GM21526 (cell line): ENCODE results near the gene ADA.
"Not testable (repeated sequence)": the region's sequence is repeated elsewhere in the genome, so short reads cannot be mapped to it uniquely, and the experiment has no call there.

Experiments
- ATAC-seq: cut with Tn5 transposase; IDR thresholded peaks from one replicate; pipeline ENCODE4 v1.9.1; 2021; ENCODE audit warnings: moderate library complexity; ENCODE audit not compliant: unreplicated experiment, low FRiP score

ADA gene

DNA sequence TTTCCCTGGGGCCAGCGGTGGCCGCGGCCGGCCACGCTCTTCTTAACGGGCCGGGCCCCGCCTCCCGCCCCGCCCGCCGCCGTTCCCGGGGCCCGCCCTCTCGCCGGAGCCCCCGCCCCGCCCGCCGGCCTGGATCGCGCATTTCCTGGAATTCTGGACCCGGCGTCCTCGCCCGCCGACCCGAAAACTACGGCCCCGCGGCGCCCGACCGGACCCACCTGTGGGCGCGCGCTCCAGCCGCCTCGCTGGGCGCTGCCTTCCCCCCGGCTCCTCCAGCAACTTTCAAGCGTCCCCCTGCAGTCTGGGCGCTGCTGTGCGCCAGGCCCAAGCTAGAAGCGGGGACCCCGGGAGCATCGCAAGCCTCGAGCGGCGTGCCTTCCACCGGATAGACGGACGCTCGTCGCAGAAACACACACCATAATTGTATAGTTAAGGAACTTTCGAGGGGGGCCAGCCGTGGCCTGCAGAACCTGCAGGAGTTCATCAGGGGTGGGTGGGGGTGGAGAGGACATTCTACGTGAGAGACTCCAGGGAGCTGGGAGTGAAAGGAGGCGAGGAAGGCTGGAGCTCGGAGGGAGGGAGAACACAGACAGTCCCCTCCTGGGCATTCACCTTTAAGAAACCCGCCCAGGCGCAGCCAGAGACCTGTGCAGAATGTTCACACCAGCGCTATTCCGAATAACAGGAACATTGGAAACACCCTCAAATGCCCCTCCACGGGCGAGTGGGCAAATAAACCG, at the start of gene ADA:
TSS of gene ADA (minus strand) at position 16 of the 740 bp plus-strand sequence. CDS start 92 bp downstream, outside the sequence.
- no peak for ATAC-seq

DNA sequence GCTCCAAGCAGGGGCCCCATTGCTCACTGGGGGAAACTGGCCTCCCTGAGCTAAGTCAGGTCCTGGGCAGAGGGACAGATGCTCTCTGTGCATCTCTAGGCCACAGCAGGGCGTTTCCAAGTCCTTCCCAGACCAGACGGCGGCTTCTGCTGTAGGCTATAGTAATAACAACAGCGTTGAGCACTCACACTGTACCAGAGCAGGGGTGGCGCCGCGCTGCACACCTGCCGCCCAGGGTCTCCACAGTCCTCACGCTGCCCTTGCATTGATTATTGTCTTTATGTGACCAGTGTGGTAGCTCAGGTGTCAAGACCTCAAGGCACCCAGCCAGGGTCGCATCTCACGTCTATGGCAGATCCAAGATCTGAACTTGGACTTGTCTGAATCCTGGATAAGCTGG, 48.8 kb upstream of the ADA start:
- ATAC-seq, result no peak

DNA sequence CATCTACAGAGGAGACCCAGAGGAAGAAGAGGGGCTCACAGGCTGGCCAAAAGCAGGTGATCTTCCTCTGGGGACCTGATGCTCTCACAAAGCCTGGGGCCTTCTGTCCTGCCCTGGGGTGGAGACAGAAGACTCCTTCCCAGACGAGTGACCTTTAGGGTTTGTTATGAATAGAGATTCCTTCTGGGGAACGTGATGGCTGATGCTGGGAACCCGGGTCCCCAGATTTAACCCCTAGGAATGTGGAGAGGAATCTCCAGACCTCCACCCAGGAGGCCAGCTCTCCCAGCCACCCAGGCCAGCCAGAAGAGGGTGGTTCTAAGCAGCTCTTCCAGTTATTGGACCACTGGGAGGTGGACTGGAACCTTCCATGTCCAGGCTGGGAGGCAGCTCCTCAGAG, 46.9 kb upstream of the ADA start:
- no peak for ATAC-seq

DNA sequence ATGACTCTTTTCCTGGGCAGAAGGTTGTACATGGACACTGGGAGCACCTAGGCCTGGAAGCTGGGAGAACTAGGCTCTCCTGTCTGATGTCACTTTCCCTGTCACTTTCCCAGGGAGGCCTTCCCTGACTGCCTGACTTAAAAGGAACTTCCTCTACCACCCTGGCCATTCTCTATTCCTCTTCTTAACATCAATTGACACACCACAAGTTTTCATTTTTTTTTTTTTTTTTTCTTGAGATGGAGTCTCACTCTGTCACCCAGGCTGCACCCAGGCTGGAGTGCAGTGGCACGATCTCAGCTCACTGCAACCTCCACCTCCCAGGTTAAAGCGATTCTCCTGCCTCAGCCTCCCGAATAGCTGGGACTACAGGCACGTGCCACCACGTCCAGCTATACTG, 45.5 kb upstream of the ADA start:
- not testable (repeated sequence) for ATAC-seq

DNA sequence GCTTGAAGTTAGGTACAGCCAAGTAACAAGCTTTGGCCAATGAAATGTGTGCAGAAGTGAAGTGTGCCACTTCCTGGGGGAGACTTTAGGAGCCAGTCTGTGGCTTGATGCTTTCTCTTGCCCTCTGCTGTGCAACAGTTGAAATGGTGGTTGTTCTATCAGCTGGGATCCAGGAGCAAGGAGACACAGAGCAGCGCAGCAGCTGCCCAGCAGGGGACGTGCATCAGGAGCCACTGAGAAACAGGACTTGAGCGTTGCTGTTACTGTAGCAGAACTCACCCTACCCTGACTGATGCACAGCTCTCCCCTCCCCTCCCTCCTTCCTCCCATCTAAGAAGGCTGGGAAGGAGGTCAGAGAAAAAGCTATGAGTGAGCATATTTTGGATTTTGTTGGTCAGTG, 44.8 kb upstream of the ADA start:
- no peak for ATAC-seq

DNA sequence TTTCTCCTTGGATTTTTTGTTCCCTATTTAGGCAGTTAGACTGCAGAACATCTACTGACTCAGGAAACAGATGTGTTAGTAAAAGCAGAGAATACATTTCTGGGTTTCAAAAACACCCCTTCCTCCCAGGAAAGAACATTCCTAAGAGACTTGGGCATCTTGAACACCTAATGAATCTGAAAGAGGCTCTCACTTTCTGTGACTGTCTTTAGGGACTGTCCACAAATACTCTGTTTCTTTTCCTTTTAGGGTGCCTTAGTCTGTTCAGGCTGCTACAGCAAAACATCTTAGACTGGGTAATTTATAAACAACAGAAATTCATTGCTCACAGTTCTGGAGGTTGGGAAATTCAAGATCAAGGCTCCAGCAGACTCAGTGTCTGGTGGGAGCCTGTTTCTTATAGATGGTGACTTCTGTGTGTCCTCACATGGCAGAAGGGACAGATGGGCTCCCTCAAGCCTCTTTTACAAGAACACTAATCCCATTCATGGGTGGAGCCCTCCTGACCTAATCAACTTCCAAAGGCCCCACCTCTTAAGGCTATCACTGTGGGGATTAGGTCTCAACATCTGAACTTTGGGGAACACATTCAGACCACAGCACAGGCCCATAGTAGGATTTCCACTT, 44.3 kb upstream of the ADA start:
- no peak for ATAC-seq

DNA sequence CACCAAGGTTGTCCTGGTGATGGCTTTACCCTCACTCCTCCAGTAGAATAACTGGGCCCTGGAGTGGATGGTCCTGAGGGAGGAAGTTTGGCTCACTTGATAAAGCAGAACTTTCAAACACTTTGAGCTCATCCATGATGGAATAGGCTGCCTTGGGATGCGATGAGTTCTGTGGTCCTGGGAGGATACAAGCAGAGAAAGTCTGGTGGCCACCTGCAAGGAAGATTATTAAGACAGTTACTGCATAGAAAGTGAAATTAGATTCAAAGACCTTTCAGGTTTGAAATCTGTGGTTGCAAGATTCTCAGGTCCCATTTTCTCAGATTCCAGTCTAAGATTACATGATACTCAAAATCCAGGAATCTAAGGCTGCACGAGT, 43.8 kb upstream of the ADA start:
- no peak for ATAC-seq

DNA sequence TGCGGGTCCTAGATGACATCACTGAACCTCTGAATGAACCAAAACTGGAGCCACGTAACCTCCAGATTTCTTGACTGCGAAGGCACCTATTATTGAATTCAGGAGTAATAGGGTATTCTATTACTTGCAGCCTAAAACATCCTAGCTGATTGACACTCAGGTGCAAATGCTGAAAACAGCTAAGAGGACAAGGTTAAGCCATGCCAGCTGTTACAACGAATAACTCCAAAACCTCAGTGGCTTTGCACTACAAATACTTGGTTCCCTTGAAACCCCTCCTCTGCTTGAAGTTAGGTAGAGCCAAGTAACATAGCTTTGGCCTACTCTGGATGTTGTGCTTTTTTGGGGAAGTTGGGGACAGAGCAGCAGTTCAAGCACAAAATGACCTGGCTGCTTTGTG, 42.7 kb upstream of the ADA start:
- no peak for ATAC-seq

DNA sequence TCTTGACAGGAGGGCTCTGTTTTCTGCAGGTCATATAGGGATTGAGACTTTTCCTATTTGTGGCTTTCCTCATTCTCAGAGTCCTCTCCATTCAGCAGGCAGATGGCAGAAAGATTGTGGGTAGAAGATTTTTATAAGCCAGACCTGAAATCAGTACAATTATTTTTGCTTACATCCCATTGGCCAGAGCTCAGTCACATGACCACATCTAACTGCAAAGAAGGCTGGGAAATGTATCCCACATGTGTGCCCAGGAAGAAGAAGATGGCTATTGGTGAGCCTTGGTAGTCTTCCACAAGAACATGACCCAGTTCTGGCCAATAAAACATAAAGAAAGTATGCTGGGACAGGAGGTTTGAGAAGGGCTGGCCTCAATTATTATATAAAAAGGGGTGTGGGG, 42.1 kb upstream of the ADA start:
- no peak for ATAC-seq

DNA sequence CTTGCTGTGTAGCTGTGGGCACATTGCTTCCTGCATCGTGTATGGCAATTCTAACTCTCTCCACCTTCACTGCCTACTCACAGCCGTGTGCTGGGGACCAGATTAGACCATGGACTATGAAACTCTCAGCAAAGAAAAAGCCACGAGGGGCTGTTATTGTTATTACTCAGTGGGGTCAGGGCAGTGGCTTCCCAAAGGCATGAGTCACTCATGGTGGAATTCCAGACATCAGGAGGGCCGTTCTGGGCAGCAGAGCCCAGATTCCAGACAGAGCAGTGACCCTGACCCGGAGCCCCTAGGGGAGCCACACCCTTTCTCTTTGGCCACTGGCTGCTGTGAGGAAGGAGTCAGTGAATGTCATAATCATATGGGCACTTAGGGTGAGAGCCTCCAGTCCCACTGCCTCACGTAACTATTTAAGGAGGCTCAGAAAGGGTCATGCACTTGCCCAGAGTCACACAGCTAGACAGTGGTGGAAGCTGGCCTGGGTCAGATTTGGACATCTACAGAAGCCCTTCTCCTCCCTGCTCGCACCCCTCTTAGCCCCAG, 41.5 kb upstream of the ADA start:
- ATAC-seq, result no peak

DNA sequence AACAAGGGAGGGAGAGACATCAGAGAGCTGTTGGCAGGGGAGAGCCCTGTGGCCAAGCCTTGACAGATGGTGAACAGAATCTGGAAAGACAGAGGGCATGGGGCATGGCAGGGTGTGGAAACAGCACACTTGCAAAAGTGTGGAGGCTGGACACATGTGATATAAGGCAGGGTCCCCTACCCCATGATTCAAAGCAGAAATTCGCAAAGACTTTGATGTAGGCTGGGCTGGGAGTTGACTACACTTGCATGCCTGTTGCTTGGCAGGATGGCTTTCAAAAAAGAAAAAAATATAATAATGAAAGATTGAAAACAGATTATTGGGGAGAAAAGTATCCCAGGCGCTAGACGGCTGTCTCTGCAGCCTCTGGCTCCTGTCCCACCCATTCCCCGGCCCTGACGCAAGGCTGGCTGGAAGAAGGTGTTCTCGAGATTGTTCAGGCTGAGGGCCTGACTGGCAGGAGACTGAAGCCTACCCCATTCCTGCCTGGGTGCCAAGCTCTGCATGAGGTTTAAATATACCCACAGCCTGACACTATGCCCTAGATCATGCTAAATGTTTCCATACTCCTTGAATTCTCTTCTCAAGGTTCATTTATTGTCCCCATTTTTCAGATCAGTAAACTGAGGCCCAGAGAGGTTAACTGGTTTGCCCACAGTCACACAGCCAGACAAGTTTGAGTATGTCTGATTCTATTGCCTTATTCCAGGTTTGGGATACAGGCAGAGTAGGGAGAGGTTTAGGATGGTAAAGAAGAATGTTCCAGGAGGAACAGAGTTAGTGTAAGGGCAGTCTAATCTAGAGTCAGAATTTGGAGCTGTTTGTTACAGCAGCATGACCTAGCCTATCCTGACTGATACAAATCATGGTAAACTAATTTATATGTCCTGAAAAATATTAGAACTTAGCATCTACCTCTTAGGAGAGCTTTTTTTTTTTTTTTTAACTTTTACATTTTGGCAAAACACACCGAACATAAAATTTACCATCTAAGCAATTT, 40.2 kb upstream of the ADA start:
- ATAC-seq, result no peak

DNA sequence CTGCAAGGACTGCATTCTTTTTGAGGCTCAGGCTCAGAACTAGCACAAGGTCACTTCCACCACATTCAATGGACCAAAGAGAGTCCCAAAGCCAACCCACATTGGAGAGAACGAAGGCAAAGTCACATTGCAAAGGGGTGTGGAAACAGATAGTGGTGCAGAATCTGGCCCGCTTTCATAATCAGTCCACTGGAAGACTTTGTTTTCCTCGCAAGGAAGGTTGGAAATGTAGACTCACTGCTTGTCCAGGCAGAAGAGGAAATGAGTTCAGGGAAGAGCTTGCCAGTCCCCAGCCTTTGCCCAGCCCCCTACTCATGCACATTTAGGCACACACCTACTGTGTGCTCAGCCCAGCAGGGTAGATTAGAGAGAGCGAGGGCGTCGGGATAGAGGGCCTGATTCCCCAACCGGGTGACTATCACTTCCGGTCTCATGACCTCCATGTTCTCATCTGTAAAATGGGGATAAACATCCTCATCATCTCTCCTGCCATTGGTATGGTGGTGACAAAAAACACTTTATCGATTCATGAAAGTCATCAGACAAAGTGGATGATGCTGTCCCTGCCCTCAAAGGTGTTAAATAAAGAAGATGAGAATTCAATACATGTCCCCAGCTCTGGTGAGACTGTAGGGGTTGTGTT, 39.4 kb upstream of the ADA start:
- no peak for ATAC-seq

DNA sequence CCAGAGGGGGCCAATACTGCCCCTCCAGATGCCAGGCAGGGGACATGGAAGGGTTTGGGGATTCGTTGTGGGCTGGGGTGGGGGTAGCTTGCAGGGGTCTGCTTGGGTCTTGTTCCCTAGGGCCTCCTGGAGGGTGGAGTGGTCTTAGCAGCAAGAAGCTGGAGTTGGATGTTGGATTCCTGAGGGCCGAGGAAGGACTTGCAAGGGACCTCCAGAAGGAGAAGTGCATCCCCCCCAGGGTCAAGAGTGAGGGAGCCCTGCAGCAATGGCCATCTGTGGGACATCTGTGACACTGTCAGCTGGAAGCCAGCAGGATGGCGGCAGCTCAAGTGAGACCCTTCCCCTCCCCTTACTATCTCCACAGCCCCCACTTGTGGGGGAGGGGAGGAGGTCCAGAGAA, 38.3 kb upstream of the ADA start:
- ATAC-seq, result no peak

DNA sequence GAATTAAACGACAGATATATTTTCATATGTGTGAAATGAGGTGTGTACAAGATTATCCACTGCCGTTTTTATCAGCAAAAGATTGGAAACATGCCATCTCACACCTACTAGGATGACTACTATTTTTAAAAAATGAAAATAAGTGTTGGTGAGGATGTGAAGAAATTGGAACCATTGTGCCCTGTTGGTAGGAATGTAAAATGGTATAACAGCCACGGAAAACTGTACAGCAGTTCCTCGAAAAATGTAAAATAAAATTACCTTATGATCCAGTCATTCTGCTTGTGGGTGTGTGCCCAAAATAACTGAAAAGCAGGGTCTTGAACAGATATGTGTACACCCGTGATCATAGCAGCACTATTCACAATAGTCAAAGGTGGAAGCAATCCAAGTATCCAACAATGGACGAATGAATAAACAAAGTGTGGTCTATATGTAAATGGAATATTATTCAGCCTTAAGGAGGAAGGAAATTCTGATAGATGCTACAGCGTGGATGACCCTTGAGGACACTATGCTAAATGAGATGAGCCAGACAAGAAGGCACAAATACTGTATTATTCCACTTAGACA, 36.6 kb upstream of the ADA start:
- no peak for ATAC-seq

DNA sequence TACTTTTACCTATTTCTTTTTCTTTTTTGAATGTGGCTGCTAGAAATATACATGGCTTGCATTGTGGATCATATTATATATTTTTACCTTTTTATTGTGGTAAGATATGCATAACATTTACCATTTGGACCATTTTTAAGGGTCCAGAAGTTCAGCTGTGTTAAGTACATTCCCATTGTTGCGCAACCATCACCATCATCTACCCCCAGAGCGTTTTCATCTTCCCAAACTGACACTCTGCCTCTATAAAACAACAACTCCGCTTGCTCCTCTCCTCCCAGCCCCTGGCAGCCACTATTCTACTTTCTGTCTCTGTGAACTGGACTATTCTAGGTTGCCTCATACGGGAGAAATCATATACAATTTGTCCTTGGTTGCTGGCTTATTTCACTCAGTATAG, 35.4 kb upstream of the ADA start:
- ATAC-seq, result no peak

DNA sequence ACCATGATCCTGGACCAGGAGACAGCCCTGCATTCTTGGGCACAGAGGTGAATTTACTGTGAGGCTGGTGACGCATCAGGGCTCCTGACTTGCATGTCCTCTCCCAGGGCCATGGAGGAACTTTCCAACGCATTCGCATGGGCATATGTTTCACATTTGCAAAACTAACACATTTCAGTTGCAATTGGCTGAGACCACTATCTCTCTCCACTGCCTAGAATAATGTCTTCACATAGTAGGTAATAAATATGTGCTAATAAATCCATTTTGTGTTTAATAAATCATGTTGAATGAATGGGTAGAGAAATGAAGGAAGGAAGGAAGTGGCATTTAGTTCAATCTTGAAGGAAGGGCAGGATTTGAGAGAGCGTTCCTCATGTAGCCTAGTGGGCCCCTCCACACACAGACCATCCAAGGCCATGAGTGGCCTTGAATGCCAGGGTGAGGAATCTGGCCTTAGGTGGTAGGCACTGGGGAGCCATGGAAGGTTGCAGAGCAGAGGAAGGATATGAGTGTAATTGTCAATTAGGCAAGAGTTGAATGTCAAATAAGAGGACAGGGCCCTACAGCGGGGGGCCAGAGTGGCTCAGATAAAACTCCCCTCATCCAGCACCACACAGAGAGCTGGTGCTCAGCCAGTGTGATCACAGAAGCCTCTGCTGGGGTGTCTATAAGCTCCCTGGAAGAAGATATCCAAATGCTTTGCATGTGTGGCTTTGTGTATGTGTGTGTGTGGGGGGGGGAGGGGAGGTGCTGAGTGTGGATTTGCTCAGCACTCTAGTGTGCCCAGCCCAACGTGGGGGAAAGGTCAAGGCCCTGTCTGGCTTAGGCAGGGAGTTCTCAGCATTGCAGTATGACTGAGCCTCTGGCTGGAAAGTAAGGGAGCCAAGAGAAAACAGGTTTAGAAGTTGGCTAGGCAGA, 32.8 kb upstream of the ADA start:
- no peak for ATAC-seq

DNA sequence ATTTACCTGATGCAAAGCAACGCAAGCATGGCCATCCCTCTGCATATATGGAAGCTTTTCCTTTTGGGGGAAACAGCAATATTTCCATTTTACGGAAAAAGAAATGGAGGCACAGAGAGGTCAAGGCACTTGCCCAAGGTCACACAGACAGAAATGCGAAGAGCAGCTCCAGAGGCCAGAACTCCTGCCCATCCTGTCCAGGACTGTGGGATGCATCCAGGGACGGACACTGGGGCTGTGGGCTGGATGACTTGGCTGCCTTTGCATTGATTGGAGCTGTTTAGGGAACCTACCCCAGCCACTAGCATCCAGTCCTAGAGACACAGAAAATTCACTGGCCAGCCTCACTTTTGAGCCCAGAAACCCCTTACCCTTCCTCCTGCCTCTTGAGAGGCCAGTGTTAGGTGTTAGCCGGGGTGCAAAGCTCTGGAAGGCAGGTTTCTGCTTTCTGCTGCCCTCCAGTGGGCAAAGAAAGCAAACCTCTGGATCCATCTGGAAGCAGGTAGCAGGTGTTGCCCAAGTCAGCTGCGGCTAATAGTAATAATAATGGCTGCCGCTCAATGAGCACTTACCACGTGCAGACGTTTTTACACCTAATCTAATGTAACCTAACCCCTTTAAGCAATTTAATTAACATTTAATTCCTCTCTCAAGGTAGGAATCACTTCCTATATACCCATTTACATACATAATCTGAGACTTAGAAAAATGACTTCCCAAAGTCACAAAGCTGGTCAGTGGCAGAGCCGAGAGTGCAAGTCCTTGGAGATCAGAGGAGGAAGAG, 32.0 kb upstream of the ADA start:
- no peak for ATAC-seq

DNA sequence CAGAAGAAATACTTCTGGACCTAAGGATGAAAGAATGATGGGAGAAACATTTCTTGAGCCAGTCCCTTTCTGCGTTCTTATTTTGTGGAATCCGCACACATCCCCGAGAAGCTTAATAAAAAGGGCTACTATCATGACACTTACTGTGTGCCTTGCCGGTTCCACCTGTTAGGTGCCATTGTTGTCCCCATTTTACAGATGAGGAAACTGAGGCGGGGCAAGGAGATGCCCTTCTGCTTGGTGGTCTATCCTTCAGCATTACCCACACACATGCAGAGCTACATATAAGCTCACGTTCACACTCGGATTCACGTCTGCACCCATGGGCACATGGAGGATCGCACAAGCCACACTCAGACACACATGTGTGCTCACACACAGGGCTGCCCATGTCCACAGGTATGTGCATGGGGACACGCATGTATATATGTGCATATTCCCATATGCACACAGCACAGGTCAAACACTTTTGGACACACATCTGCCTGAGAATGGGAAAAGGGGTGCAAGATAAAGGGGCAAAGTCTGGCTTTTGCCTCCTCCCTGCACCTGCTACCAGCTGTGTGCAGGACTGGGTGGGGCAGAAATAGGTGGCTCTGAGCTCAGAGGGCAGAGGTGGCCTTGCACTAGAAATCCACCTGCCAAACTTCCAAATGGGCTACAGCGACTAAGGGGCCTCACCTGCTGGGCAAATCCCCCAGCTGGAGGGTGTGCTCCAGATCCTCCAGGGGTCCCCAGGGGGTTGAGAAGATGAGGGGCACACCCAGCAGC, 30.5 kb upstream of the ADA start:
- no peak for ATAC-seq
